ENCODE measurements around the gene HOXA7. TPM values are rescaled to one million over a fixed set of nuclear protein-coding genes. Genes with fewer than 3 reads are reported as not detected.
A peak's percentile ranks its signal among the peaks of the same experiment; 100 is the strongest.

Gene HOXA7
- total RNA-seq, 1 donor = 3.6 TPM

GRCh38 chr7:27131390-27131819 is 25.1 kb downstream of the HOXA7 start:
- Histone ChIP-seq H4K20me1 (ENCODE audit: insufficient read depth, low read length) (peaks cover 10% of the 10 kb centered on the region), H3K4me2 (ENCODE audit: insufficient read depth, low read length) (peak overlapping the region; percentile 75), H2AFZ (ENCODE audit: low read length) (peak overlapping the region; percentile 73), H3K27me3 (ENCODE audit: insufficient read depth, low read length) (no peaks in the 10 kb centered on the region), H3K27ac (ENCODE audit: low read depth, low read length) (peak overlapping the region; percentile 68), H3K79me2 (ENCODE audit: insufficient read depth, low read length) (peaks cover 49% of the 10 kb centered on the region), H3K4me1 (ENCODE audit: insufficient read depth, low read length) (peaks cover 38% of the 10 kb centered on the region), H3K4me3 (ENCODE audit: insufficient read depth, low read length) (peak overlapping the region; percentile 76), H3K9me3 (ENCODE audit: low read depth, low read length) (no peaks in the 10 kb centered on the region), H3K36me3 (ENCODE audit: insufficient read depth, low read length) (no peaks in the 10 kb centered on the region)
- peak; percentile 15 for DNase-seq (ENCODE audit: insufficient read length, low spot score, missing footprints)
- no peak for TF ChIP-seq CTCF (IDR thresholded peaks at IDR 0.05; ENCODE audit: extremely low read depth, low read depth, low read length)

- H2AFZ ChIP-seq (ENCODE audit: low read length) = peak within 1 kb of the TSS; percentile 73
- H3K27me3 ChIP-seq (ENCODE audit: insufficient read depth, low read length) = no peaks in the 10 kb centered on the region
- DNase-seq (ENCODE audit: insufficient read length, low spot score, missing footprints) = peak; percentile 100
- peak within 1 kb of the TSS; percentile 76 for H3K4me3 ChIP-seq (ENCODE audit: insufficient read depth, low read length)
- no peak for TF ChIP-seq CTCF (IDR thresholded peaks at IDR 0.05; ENCODE audit: extremely low read depth, low read depth, low read length)
- H3K4me2 ChIP-seq (ENCODE audit: insufficient read depth, low read length) = peak within 1 kb of the TSS; percentile 75
- peaks cover 46% of the 10 kb centered on the region for H3K79me2 ChIP-seq (ENCODE audit: insufficient read depth, low read length)
- peaks cover 32% of the 10 kb centered on the region for H3K4me1 ChIP-seq (ENCODE audit: insufficient read depth, low read length)
- H3K27ac ChIP-seq (ENCODE audit: low read depth, low read length) = peak within 1 kb of the TSS; percentile 68
- peaks cover 6% of the 10 kb centered on the region for H4K20me1 ChIP-seq (ENCODE audit: insufficient read depth, low read length)
- H3K9me3 ChIP-seq (ENCODE audit: low read depth, low read length) = no peaks in the 10 kb centered on the region
- H3K36me3 ChIP-seq (ENCODE audit: insufficient read depth, low read length) = no peaks in the 10 kb centered on the region
These were observed 25.7 kb downstream of the HOXA7 start, which contains the start of gene HOXA4 for GRCh38 chr7:27130540-27131389. TSS of gene HOXA4 (minus strand) at chr7:27130757. CDS start at chr7:27130733, 24 bp downstream.

GRCh38 chr7:27129729-27130539 is 26.5 kb downstream of the HOXA7 start:
- no peaks in the 10 kb centered on the region for H4K20me1 ChIP-seq (ENCODE audit: insufficient read depth, low read length)
- DNase-seq (ENCODE audit: insufficient read length, low spot score, missing footprints) = peak; percentile 92

More at GRCh38 chr7:27129729-27130539, 26.5 kb downstream of the HOXA7 start:
- Histone ChIP-seq H3K27me3 (ENCODE audit: insufficient read depth, low read length) (no peaks in the 10 kb centered on the region), H3K9me3 (ENCODE audit: low read depth, low read length) (no peaks in the 10 kb centered on the region), H3K4me2 (ENCODE audit: insufficient read depth, low read length) (peak overlapping the region; percentile 72), H3K79me2 (ENCODE audit: insufficient read depth, low read length) (peaks cover 38% of the 10 kb centered on the region), H3K36me3 (ENCODE audit: insufficient read depth, low read length) (no peaks in the 10 kb centered on the region), H3K27ac (ENCODE audit: low read depth, low read length) (peak overlapping the region; percentile 20), H2AFZ (ENCODE audit: low read length) (peak overlapping the region; percentile 18), H3K4me1 (ENCODE audit: insufficient read depth, low read length) (peaks cover 23% of the 10 kb centered on the region), H3K4me3 (ENCODE audit: insufficient read depth, low read length) (peak overlapping the region; percentile 76)
- TF ChIP-seq CTCF (IDR thresholded peaks at IDR 0.05; ENCODE audit: extremely low read depth, low read depth, low read length) = peak; percentile 15
